Lower leg skin (tissue), 4 donors: ENCODE data around the gene SEC22B. TPM values are rescaled to one million over a fixed set of nuclear protein-coding genes. Genes with fewer than 3 reads are reported as not detected.
"Not testable (repeated sequence)": the region's sequence is repeated elsewhere in the genome, so short reads cannot be mapped to it uniquely, and the experiment has no call there.

Experiments used
- DNase-seq, 2 donors: peaks; one replicate each; pipeline ENCODE4 v3.0.0-alpha.2; 2019; ENCODE audit warnings: low spot score in 2 of 2
- H3K4me3 ChIP-seq: fragments of 200-600 bp; sonication (generic); 2 replicates; pipeline ENCODE4 v1.5.1; 2017; ENCODE audit warnings: mild to moderate bottlenecking, low read depth; ENCODE audit not compliant: poor library complexity, severe bottlenecking
- CTCF ChIP-seq, 3 donors: fragments of 450-650 bp; IDR thresholded peaks; one replicate each; pipeline ENCODE4 v1.5.1; 2016; ENCODE audit warnings: antibody characterized with exemption in 3 of 3, mild to moderate bottlenecking in 3 of 3, moderate library complexity in 2 of 3
- POLR2A ChIP-seq, 2 donors: fragments of 450-650 bp; IDR thresholded peaks; one replicate each; pipeline ENCODE4 v1.6.1; 2016 to 2017; ENCODE audit warnings: antibody characterized with exemption in 2 of 2, mild to moderate bottlenecking in 1 of 2, moderate library complexity in 1 of 2
- WGBS, 2 donors: methylation state at CpG; one replicate each; pipeline ENCODE4 v1.1.5; 2018; 5-methylcytosine and 5-hydroxymethylcytosine counted together
- intact Hi-C: fragments of 100-400 bp; cut with DNase I; formaldehyde crosslinking; loops from one replicate; pipeline ENCODE4 v1.15.0; 2023; ENCODE audit warnings: low total_unique reads
- total RNA-seq, 4 donors: library from RNA; depleted of rRNA; stranded (reverse); fragments of >200 nt; gene quantifications; one replicate each; pipeline ENCODE4 v1.1.0, GENCODE V29; 2016

SEC22B gene
- total RNA-seq, 4 donors from 2014 or later, result 8.6 to 14.7 (median 12.9) TPM

DNA sequence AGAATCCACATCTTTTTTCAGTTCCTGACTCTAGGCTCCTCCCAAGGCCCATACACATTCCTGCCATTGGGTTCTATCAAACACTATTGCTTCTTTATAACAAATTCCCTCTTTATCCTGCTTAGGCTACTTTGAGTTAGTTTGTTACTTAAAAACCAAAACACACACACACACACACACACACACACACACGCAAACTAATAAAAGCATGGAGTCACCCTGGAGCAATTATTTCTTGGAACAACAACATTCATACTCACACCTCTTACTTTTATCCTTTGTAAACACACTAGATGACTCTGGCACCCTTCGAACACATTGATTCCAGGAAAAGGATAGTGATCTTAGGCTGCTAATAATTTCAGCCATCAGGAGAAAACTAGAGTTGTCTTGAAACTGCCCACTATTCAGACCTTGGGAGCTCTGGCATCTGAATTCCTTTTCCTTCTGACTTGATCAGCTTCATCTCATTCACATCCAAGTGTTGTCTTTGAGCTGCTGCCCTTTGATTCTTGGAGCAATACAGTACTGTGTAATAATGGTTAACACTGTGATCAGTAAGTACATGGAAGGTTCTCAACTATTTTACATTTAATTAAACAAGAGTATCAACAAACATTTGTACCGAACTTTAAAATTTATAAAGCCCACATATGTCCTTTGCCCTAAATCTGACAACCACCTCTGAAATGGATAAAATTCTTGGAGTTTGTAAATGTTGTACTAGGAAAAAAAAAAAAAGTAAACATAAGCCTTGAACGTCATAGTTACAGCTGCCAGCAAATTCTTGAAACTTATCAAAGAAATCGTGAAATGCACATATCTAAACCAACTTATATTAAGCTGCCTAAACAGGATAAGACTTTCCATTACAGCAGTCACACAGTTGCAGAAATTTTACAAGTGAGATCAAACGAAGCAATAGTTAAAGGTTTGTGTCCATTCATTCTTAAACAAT lies 2.8 kb upstream of the SEC22B start:
- WGBS, 2 donors, result 28 to 29% methylated on average over 6 of the region's 6 CpGs
- H3K4me3 ChIP-seq, result no peak overlapping the region
- TF ChIP-seq CTCF (IDR thresholded peaks at IDR 0.05), result no peak
- no peak for TF ChIP-seq POLR2A (IDR thresholded peaks at IDR 0.05)
- no peak for DNase-seq
- intact Hi-C loops, result no loop called here

- DNase-seq, intact Hi-C loops, H3K4me3 ChIP-seq: not testable (repeated sequence)
- WGBS, 2 donors, result 88 to 93% methylated on average over 2 of the region's 2 CpGs
Measured at GRCh38 chr1:120178058-120178457, 1.7 kb upstream of the SEC22B start.

- intact Hi-C loops, DNase-seq: not testable (repeated sequence)
- 1% methylated on average over 7 of the region's 7 CpGs for WGBS, 2 donors
- peak overlapping the region; percentile 88 for H3K4me3 ChIP-seq
Measured at GRCh38 chr1:120175688-120176087, 632 bp downstream of the SEC22B start.

- intact Hi-C loops, H3K4me3 ChIP-seq, DNase-seq: not testable (repeated sequence)
- WGBS, 2 donors, result 93 to 100% methylated on average over 1 of the region's 1 CpG
Measured at GRCh38 chr1:120164761-120165160, 11.6 kb downstream of the SEC22B start.

DNA sequence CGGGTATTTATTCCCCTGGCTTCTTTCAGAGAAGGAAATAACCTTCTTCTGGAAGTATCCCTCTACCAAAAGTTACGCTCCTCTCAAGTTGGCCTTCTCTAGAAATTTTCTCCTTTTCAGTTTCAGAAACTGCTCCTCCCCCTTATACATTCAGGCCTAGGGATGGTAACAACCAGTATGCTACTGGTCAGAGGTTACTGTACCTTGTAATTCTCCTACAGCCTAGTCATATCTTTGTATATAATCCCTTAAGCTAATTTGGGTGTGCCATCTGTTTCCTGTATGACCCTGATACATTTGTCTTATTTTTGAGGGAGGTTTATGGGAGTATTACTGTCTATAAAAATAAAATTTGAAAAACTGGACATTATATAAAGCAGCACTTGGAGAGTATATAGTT lies 14.3 kb downstream of the SEC22B start:
- intact Hi-C loops, DNase-seq, H3K4me3 ChIP-seq: not testable (repeated sequence)
- WGBS, 2 donors, result 100% methylated on average over 1 of the region's 2 CpGs; no CpG with 5 or more reads in 1 of the 2 donors

GRCh38 chr1:120158495-120158894 lies 17.8 kb downstream of the SEC22B start:
- DNase-seq, H3K4me3 ChIP-seq, intact Hi-C loops: not testable (repeated sequence)
- WGBS, 2 donors, result no CpG with 5 or more reads among the region's 1 CpG

DNA sequence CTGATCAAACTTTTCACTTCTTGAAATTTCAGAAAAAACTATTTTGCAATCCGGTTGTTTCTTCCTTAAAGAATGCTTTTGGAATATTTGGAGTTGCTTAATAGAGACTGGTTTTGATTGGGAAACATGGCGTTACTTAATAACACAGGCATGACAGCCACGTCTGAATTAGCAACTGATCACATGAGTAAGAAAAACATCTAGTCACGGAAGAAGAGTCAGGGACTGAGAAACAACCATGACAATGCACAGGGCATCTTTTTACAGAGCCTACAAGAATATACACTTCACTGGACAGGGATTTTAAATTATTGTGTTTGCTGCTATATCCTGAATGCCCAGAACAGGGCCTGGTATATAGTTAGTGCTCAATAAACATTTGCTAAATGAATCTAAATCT lies 18.2 kb downstream of the SEC22B start:
- H3K4me3 ChIP-seq, intact Hi-C loops, DNase-seq: not testable (repeated sequence)
- 50% methylated on average over 1 of the region's 4 CpGs; no CpG with 5 or more reads in 1 of the 2 donors for WGBS, 2 donors

GRCh38 chr1:120150138-120150822 lies 26.0 kb downstream of the SEC22B start:
- WGBS, 2 donors, result 88 to 100% methylated on average over 2 of the region's 3 CpGs
- DNase-seq, intact Hi-C loops, H3K4me3 ChIP-seq: not testable (repeated sequence)

DNA sequence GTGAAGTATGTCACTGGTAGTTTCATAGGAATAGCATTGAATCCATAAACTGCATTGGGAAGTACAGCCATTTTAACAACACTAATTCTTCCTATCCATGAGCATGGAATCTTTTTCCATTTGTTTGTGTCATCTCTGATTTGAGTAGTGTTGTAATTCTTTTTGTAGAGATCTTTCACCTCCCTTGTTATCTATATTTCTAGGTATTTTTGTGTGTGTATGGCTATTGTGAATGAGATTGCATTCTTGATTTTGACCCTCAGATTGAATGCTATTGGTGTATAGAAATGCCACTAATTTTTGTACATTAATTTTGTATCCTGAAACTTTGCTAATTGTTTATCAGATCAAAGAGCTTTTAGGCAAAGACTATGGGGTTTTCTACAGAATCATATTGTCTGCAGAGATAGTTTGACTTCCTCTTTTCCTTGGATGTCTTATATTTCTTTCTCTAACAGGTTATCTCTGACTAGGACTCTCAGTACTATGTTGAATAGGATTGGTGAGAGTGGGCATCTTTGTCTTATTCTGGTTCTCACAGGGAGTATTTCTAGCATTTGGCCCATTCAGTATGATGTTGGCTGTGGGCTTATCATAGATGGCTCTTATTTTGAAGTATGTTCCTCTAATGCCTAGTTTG lies 26.8 kb downstream of the SEC22B start:
- DNase-seq, intact Hi-C loops: not testable (repeated sequence)

GRCh38 chr1:120145806-120146205 lies 30.5 kb downstream of the SEC22B start:
- intact Hi-C loops, result not testable (repeated sequence)

More for the DNA sequence above, 26.8 kb downstream of the SEC22B start:
- not testable (repeated sequence) for H3K4me3 ChIP-seq

GRCh38 chr1:120144626-120145025 lies 31.7 kb downstream of the SEC22B start:
- WGBS, 2 donors, result no CpG with 5 or more reads among the region's 1 CpG
- H3K4me3 ChIP-seq, DNase-seq, intact Hi-C loops: not testable (repeated sequence)

More at GRCh38 chr1:120145806-120146205, 30.5 kb downstream of the SEC22B start:
- not testable (repeated sequence) for H3K4me3 ChIP-seq, DNase-seq
- WGBS, 2 donors, result 0% methylated on average over 1 of the region's 1 CpG

- 78 to 79% methylated on average over 2 of the region's 2 CpGs for WGBS, 2 donors
- H3K4me3 ChIP-seq, intact Hi-C loops: not testable (repeated sequence)
- peak in 1 of 2 donors; percentile 18 for DNase-seq
Measured at GRCh38 chr1:120144169-120144568, 32.2 kb downstream of the SEC22B start.

GRCh38 chr1:120143334-120143733 lies 33.0 kb downstream of the SEC22B start:
- 58 to 71% methylated on average over 1 to 3 of the region's 3 CpGs for WGBS, 2 donors
- H3K4me3 ChIP-seq, intact Hi-C loops, DNase-seq: not testable (repeated sequence)
